GM18520 (cell line): ENCODE results near the gene SNAPC3.
"Not testable (repeated sequence)": the region's sequence is repeated elsewhere in the genome, so short reads cannot be mapped to it uniquely, and the experiment has no call there.

ENCODE experiments used
- ATAC-seq: cut with Tn5 transposase; IDR thresholded peaks from one replicate; pipeline ENCODE4 v1.9.1; 2021; ENCODE audit not compliant: unreplicated experiment

The SNAPC3 gene

GRCh38 chr9:15421990-15422371, 695 bp upstream of the SNAPC3 start:
- no peak for ATAC-seq

- ATAC-seq = no peak
Measured at GRCh38 chr9:15423231-15423985, 732 bp downstream of the SNAPC3 start.

GRCh38 chr9:15426019-15426418, 3.3 kb downstream of the SNAPC3 start:
- peak; percentile 20 for ATAC-seq

GRCh38 chr9:15427702-15428101, 5.0 kb downstream of the SNAPC3 start:
- not testable (repeated sequence) for ATAC-seq

- no peak for ATAC-seq
Measured at GRCh38 chr9:15430920-15431844, 8.5 kb downstream of the SNAPC3 start.

GRCh38 chr9:15433191-15433590, 10.5 kb downstream of the SNAPC3 start:
- no peak for ATAC-seq

GRCh38 chr9:15433661-15434060, 11.0 kb downstream of the SNAPC3 start:
- no peak for ATAC-seq

GRCh38 chr9:15438891-15439290, 16.2 kb downstream of the SNAPC3 start:
- ATAC-seq = no peak

GRCh38 chr9:15441841-15442240, 19.2 kb downstream of the SNAPC3 start:
- ATAC-seq = not testable (repeated sequence)

GRCh38 chr9:15442264-15442663, 19.6 kb downstream of the SNAPC3 start:
- ATAC-seq = not testable (repeated sequence)

GRCh38 chr9:15444141-15444540, 21.5 kb downstream of the SNAPC3 start:
- ATAC-seq = no peak

- ATAC-seq = no peak
Measured at GRCh38 chr9:15453956-15454355, 31.3 kb downstream of the SNAPC3 start.

- no peak for ATAC-seq
Measured at GRCh38 chr9:15461056-15461455, 38.4 kb downstream of the SNAPC3 start.

GRCh38 chr9:15461601-15462000, 38.9 kb downstream of the SNAPC3 start:
- no peak for ATAC-seq

GRCh38 chr9:15468145-15468544, 45.5 kb downstream of the SNAPC3 start:
- no peak for ATAC-seq

GRCh38 chr9:15469406-15469805, 46.7 kb downstream of the SNAPC3 start:
- no peak for ATAC-seq

GRCh38 chr9:15469862-15470261, 47.2 kb downstream of the SNAPC3 start:
- no peak for ATAC-seq

GRCh38 chr9:15475923-15476536, 53.4 kb downstream of the SNAPC3 start:
- peak; percentile 57 for ATAC-seq

- ATAC-seq = no peak
Measured at GRCh38 chr9:15480028-15480427, 57.4 kb downstream of the SNAPC3 start.

GRCh38 chr9:15482146-15482545, 59.5 kb downstream of the SNAPC3 start:
- no peak for ATAC-seq

- ATAC-seq = no peak
Measured at GRCh38 chr9:15484802-15485201, 62.1 kb downstream of the SNAPC3 start.
